HCT116 (cell line): Measurements from ENCODE around the gene ERCC5.

Experiments
- POLR2AphosphoS5 ChIP-seq: IDR thresholded peaks from 2 replicates; pipeline ENCODE4 v1.6.1; 2011; ENCODE audit warnings: mild to moderate bottlenecking, low read depth, low read length, moderate library complexity
- YY1 ChIP-seq: IDR thresholded peaks from 2 replicates; pipeline ENCODE4 v1.6.1; 2011; ENCODE audit warnings: low read length, low read depth, moderate library complexity, mild to moderate bottlenecking; ENCODE audit not compliant: insufficient replicate concordance; ENCODE audit errors: extremely low read depth
- TF ChIP-seq, protein P1 (sequence below), 3 experiments: fragments of 200-600 bp in 1 of 3; sonication (generic) in 1 of 3; IDR thresholded peaks in 2 of 3; conservative IDR thresholded peaks in 1 of 3; 2 replicates each; pipeline ENCODE4 v1.5.1; 2012 to 2017; ENCODE audit warnings: low read depth in 2 of 3, low read length in 2 of 3, antibody characterized with exemption in 1 of 3, borderline replicate concordance in 1 of 3, control low read depth in 1 of 3, mild to moderate bottlenecking in 1 of 3, mixed read lengths in 1 of 3, mixed run types in 1 of 3, moderate library complexity in 1 of 3; ENCODE audit not compliant: insufficient read depth in 1 of 3

DNA sequence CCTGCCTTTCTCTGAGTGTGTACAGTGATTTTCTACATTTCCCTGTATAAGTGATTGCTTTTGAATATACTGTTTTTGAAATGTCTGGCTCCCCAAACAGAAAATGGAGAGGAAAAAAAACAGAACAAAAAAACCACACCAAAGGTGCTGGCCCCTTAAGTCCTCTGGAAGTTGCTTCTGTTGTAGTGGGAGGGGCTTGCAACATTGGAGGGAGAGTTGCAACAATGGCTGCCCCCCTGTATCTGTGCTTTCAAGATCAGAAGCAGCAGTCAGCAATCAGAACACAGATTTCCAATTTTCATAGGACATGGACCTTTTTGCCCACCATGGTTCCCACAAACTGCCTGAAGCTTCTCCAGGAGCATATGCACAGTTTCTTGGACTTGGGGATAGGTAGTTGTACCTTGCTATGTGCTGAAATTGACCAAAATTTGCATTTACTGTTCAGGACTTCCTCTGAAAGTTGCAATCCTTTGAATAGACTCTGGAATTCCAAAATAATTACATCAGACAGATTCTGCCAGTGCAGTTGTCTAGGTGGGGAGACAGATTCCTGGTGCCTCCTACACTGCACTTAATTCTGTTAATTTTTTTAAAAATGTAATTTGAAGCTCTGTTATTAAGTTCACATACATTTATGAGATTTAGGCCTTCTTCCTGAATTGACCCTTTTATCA, 33.1 kb upstream of the ERCC5 start:
- TF ChIP-seq, protein P1, sequence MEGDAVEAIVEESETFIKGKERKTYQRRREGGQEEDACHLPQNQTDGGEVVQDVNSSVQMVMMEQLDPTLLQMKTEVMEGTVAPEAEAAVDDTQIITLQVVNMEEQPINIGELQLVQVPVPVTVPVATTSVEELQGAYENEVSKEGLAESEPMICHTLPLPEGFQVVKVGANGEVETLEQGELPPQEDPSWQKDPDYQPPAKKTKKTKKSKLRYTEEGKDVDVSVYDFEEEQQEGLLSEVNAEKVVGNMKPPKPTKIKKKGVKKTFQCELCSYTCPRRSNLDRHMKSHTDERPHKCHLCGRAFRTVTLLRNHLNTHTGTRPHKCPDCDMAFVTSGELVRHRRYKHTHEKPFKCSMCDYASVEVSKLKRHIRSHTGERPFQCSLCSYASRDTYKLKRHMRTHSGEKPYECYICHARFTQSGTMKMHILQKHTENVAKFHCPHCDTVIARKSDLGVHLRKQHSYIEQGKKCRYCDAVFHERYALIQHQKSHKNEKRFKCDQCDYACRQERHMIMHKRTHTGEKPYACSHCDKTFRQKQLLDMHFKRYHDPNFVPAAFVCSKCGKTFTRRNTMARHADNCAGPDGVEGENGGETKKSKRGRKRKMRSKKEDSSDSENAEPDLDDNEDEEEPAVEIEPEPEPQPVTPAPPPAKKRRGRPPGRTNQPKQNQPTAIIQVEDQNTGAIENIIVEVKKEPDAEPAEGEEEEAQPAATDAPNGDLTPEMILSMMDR (IDR thresholded peaks at IDR 0.05 in 2 of 3, conservative IDR thresholded peaks at IDR 0.05 in 1 of 3; ENCODE audit: borderline replicate concordance in 1 of 3, insufficient read depth in 1 of 3, low read depth in 2 of 3, low read length in 2 of 3) = no peak
- TF ChIP-seq POLR2AphosphoS5 (no peak), YY1 (no peak)
